ENCODE data around the gene SLC38A3. TPM values are rescaled to one million over a fixed set of nuclear protein-coding genes. Genes with fewer than 3 reads are reported as not detected.

Gene SLC38A3
- total RNA-seq, 4 donors from 2014 or later = not detected

DNA sequence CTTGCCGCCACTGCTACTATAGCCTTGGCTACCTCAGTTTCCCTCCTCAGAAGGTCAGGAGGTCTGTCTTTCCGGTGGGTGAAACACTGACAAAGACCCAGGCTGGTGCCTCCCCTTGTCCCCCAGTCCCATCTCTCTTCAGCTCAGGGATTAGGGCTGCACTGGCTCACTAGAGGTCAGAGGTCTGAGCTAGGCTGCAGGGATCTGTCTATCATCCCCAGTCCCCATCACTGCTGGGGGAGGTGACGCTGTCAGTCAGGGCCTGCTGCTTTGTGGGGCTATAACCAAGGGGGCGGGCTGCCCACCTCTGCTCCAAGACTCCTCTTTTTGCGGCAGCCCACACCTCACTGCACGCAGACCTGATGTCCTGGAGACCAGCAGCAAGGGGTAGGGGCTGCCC lies 36.3 kb upstream of the SLC38A3 start:
- intact Hi-C loops (cut with DNase I) = no loop called here
- DNase-seq = no peak
- Histone ChIP-seq H3K4me3 (no peak overlapping the region), H3K27ac (peak overlapping the region; percentile 89 to 97 (median 94)), H3K4me1 (peaks cover 68 to 100% (median 87%) of the 10 kb centered on the region in 3 donors), H3K36me3 (peaks cover 2 to 44% (median 4%) of the 10 kb centered on the region in 3 donors), H3K27me3 (no peaks in the 10 kb centered on the region), H3K9me3 (no peaks in the 10 kb centered on the region)
- no peak for TF ChIP-seq POLR2A (IDR thresholded peaks at IDR 0.05)
- TF ChIP-seq, protein P1, sequence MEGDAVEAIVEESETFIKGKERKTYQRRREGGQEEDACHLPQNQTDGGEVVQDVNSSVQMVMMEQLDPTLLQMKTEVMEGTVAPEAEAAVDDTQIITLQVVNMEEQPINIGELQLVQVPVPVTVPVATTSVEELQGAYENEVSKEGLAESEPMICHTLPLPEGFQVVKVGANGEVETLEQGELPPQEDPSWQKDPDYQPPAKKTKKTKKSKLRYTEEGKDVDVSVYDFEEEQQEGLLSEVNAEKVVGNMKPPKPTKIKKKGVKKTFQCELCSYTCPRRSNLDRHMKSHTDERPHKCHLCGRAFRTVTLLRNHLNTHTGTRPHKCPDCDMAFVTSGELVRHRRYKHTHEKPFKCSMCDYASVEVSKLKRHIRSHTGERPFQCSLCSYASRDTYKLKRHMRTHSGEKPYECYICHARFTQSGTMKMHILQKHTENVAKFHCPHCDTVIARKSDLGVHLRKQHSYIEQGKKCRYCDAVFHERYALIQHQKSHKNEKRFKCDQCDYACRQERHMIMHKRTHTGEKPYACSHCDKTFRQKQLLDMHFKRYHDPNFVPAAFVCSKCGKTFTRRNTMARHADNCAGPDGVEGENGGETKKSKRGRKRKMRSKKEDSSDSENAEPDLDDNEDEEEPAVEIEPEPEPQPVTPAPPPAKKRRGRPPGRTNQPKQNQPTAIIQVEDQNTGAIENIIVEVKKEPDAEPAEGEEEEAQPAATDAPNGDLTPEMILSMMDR (IDR thresholded peaks at IDR 0.05) = no peak
- 90% methylated on average over 2 of the region's 6 CpGs; no CpG with 5 or more reads in 1 of the 2 donors for WGBS, 2 donors

DNA sequence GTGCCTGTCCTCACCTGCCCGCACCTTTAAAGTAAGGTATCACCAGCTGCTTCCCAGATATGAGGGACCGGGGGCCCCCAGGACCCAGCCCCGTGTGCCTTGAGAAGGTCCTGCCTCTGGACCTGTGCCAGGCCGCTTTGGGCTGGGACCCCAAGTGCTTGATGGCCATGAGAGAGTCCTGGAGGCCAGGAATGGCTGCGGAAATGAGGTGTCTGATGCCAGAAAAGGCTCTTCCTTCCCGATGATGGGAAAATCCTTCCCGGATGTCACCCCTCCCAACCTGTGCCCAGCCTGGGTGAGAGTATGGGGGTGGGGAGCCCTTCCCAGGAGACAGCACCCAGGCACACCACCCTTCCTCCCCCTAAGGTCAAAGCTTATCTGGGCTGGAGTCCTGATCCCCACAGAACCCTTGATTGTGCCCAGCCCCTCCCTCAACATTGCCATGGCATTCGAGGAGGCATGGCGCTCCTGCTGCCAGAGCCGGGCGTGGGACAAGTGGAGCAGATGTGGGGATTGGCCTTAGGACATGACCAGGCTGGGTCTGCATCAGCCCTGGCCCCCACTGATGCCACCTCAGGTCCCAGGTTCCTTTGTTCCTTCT lies 35.7 kb upstream of the SLC38A3 start:
- WGBS, 2 donors = 67% methylated on average over 1 of the region's 11 CpGs; no CpG with 5 or more reads in 1 of the 2 donors
- H3K9me3 ChIP-seq = no peaks in the 10 kb centered on the region
- intact Hi-C loops (cut with DNase I) = no loop called here
- no peaks in the 10 kb centered on the region for H3K27me3 ChIP-seq
- H3K27ac ChIP-seq = peak overlapping the region; percentile 89 to 97 (median 94)
- peaks cover 7 to 50% (median 9%) of the 10 kb centered on the region in 3 donors for H3K36me3 ChIP-seq
- TF ChIP-seq, protein P1 (IDR thresholded peaks at IDR 0.05) = no peak
- TF ChIP-seq POLR2A (IDR thresholded peaks at IDR 0.05) = no peak
- peaks cover 63 to 100% (median 82%) of the 10 kb centered on the region in 3 donors for H3K4me1 ChIP-seq
- DNase-seq = no peak
- no peak overlapping the region for H3K4me3 ChIP-seq

DNA sequence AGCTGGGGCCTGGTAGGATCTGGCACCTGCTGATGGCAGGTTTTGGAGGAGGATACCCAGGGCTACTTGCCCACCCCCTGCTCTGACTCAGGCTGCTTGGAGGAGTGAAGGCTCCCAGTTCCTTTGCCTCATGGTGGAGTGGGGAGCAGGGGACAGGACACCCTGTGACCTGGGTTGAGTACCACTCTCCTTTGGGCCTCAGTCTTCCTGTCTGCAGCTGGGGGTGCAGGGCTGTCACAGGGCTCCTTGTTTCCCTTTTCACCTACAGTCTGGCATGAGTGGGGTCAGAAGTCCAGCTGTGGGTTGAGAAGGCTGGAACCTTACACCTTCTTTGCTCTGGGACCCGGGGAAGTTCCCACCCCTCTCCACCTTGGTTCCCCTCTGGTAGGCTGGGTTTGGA lies 35.2 kb upstream of the SLC38A3 start:
- TF ChIP-seq, protein P1 (IDR thresholded peaks at IDR 0.05) = no peak
- intact Hi-C loops (cut with DNase I) = no loop called here
- no peak for DNase-seq
- Histone ChIP-seq H3K36me3 (peaks cover 12 to 55% (median 13%) of the 10 kb centered on the region in 3 donors), H3K9me3 (no peaks in the 10 kb centered on the region), H3K4me1 (peaks cover 57 to 98% (median 77%) of the 10 kb centered on the region in 3 donors), H3K27ac (peak overlapping the region; percentile 89 to 97 (median 94)), H3K4me3 (no peak overlapping the region), H3K27me3 (no peaks in the 10 kb centered on the region)
- 67 to 75% methylated on average over 1 of the region's 1 CpG for WGBS, 2 donors

DNA sequence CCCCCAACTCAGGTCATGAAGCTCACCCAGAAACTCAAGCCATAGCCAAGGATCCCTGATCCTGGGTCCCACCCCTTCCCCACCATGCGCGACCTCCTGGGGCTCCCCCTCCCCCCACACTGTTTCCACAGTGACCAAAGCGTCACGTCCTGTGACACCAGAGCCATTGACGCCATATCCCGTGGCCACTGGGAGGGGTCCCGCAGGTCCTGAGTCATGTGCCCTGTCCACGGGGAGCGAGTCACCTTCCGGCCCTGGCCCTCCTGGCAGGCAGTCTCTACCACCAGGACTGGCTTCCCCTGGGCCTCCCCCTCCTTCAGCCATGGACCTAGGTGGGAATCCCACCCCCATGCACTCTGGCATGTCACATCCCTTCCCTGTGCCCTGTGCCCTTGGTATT lies 34.4 kb upstream of the SLC38A3 start:
- Histone ChIP-seq H3K4me1 (peaks cover 49 to 89% (median 68%) of the 10 kb centered on the region in 3 donors), H3K27me3 (no peaks in the 10 kb centered on the region), H3K27ac (peak overlapping the region; percentile 89 to 97 (median 94)), H3K4me3 (no peak overlapping the region), H3K36me3 (peaks cover 13 to 63% (median 17%) of the 10 kb centered on the region in 3 donors), H3K9me3 (no peaks in the 10 kb centered on the region)
- no peak for DNase-seq
- intact Hi-C loops (cut with DNase I) = no loop called here
- WGBS, 2 donors = 61 to 90% methylated on average over 2 to 4 of the region's 10 CpGs
- no peak for TF ChIP-seq POLR2A (IDR thresholded peaks at IDR 0.05)
- TF ChIP-seq, protein P1 (IDR thresholded peaks at IDR 0.05) = no peak

DNA sequence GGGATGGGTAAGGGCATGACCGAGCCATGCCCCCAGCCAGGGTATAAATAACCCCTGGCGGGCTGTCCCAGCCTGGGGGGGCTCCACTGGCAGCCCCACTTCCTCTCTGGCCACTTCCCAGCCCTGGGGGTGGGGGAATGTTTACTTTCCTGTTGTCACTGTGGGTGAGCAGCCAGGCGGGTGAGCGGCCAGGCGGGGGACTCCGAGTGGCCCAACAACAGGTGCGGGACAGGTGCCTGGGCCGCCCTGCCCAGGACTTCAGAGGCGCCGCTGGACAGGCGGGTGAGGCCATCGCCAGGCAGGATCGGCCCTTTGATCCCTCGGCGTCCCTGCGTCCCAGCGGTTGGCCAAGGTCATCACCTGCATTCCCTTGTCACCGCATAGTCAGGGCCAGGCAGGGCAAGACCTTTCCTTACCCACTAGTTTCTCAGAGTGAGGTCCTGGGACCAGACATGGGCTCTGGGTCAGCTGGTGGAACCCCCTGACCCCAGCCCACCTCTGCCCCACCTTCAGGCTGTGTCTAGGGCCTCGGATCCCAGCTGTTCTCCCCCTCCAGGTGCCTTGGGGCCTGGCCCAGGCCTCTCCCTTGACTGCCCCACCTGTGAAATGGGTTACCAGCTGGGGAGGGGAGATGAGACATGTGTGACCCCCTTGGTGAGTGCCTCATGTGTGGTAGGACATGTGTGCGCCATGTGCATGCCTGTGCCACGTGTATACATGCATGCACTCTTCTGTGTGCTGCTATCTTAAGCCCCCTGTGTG lies 33.4 kb upstream of the SLC38A3 start:
- 90% methylated on average over 4 of the region's 21 CpGs; no CpG with 5 or more reads in 1 of the 2 donors for WGBS, 2 donors
- TF ChIP-seq POLR2A (IDR thresholded peaks at IDR 0.05) = no peak
- TF ChIP-seq, protein P1 (IDR thresholded peaks at IDR 0.05) = no peak
- Histone ChIP-seq H3K9me3 (no peaks in the 10 kb centered on the region), H3K27me3 (no peaks in the 10 kb centered on the region), H3K27ac (peak overlapping the region; percentile 89 to 97 (median 94)), H3K4me1 (peaks cover 39 to 83% (median 58%) of the 10 kb centered on the region in 3 donors), H3K4me3 (no peak overlapping the region), H3K36me3 (peaks cover 22 to 74% (median 26%) of the 10 kb centered on the region in 3 donors)
- intact Hi-C loops (cut with DNase I) = no loop called here
- DNase-seq = no peak

Measured in esophagus squamous epithelium (tissue), 5 donors.